ENCODE results near the gene SMKR1.
"Not testable (repeated sequence)": the region's sequence is repeated elsewhere in the genome, so short reads cannot be mapped to it uniquely, and the experiment has no call there.

SMKR1 gene

DNA sequence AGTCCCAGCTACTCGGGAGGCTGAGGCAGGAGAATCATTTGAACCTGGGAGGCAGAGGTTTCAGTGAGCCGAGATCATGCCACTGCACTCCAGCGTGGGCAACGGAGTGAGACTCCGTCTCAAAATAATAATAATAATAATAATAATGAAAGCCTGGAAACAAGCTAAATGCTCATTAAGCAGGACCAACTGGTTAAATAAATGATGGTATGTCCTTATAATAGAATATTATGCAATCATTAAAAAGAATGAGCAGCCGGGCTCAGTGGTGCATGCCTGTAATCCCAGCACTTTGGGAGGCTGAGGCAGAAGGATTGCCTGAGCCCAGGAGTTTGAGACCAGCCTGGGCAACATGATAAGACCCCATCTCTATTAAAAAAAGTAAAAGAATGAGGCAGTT lies 21.0 kb upstream of the SMKR1 start:
- not testable (repeated sequence) for H3K4me3 ChIP-seq (ENCODE audit: low read depth, low read length); H3K4me1 ChIP-seq (ENCODE audit: control insufficient read depth, insufficient read depth, low read length); H3K27ac ChIP-seq (ENCODE audit: low read depth, low read length); H3K9ac ChIP-seq (ENCODE audit: low read depth, low read length); H3K9me3 ChIP-seq (ENCODE audit: control insufficient read depth, insufficient read depth, low read length); H3K27me3 ChIP-seq (ENCODE audit: control insufficient read depth, insufficient read depth, low read length)
- peaks cover 13% of the 10 kb centered on the region; the same call in 1 of the 2 replicates for H3K36me3 ChIP-seq (ENCODE audit: control insufficient read depth, insufficient read depth, low read length)

DNA sequence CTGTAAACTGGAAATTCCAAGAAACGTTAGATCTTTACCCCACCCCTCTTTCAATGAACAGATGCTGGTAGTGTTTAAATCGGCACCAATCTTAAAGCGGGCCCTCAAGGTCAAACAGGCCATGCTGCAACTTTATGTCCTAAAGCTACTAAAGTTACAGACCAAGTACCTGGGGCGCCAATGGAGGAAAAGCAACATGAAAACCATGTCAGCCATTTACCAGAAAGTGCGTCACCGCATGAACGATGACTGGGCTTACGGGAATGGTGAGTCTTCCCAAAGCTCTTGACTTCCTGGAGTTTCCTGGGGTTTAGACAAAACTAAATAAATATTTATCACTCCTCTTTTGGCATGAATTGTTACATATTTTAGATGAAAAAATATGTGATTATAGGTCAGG lies 19.6 kb upstream of the SMKR1 start:
- no peaks in the 10 kb centered on the region for H3K9me3 ChIP-seq (ENCODE audit: control insufficient read depth, insufficient read depth, low read length)
- H3K9ac ChIP-seq (ENCODE audit: low read depth, low read length) = no peak overlapping the region
- peaks cover 15% of the 10 kb centered on the region; the same call in 1 of the 2 replicates for H3K36me3 ChIP-seq (ENCODE audit: control insufficient read depth, insufficient read depth, low read length)
- H3K4me1 ChIP-seq (ENCODE audit: control insufficient read depth, insufficient read depth, low read length) = no peaks in the 10 kb centered on the region
- H3K27ac ChIP-seq (ENCODE audit: low read depth, low read length) = no peak overlapping the region
- no peaks in the 10 kb centered on the region for H3K27me3 ChIP-seq (ENCODE audit: control insufficient read depth, insufficient read depth, low read length)
- H3K4me3 ChIP-seq (ENCODE audit: low read depth, low read length) = no peak overlapping the region

DNA sequence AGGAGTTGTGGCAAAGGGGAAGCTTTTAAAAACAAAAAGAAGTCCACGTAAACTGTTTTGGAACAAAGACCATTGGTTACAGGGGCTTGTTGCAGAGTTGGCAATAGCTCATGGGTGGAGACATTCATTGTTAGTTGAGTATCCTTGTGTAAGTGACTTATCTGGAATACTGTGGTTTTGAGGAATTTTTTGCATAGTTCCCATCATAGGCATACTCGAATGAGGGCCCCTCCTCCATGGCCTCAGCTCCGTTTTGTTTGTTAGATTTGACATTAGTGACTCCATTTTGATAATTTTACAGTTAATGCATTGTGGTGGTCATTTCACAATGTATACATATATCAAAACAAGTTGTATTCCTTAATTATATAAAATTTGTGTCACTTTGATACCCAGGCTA lies 12.8 kb upstream of the SMKR1 start:
- Histone ChIP-seq H3K9ac (ENCODE audit: low read depth, low read length) (no peak overlapping the region), H3K4me3 (ENCODE audit: low read depth, low read length) (no peak overlapping the region), H3K9me3 (ENCODE audit: control insufficient read depth, insufficient read depth, low read length) (no peaks in the 10 kb centered on the region), H3K27me3 (ENCODE audit: control insufficient read depth, insufficient read depth, low read length) (no peaks in the 10 kb centered on the region), H3K27ac (ENCODE audit: low read depth, low read length) (no peak overlapping the region), H3K36me3 (ENCODE audit: control insufficient read depth, insufficient read depth, low read length) (peaks cover 14% of the 10 kb centered on the region; the same call in 1 of the 2 replicates), H3K4me1 (ENCODE audit: control insufficient read depth, insufficient read depth, low read length) (no peaks in the 10 kb centered on the region)

DNA sequence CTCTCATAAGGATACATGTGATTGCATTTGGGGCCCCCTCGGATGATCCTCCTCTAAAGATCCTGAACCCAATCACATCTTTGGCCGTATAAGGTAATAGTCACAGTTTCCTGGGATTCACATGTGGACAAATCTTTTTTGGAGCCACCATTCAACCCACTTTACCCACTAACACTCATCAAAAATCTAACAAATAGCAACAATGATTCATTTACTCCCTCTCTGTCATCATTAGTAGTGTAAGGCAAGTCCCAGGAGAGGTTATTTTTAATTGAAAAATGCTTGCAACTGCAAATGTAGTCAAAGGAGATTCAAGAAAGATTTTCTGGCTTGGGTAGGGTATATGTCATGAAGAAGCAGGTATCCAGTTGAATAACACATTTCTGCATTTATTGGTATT lies 9.9 kb upstream of the SMKR1 start:
- H3K9ac ChIP-seq (ENCODE audit: low read depth, low read length) = no peak overlapping the region
- H3K36me3 ChIP-seq (ENCODE audit: control insufficient read depth, insufficient read depth, low read length) = 0 out of 2 replicates have a peak, but pooled peaks cover 3% of the 10 kb centered on the region
- no peaks in the 10 kb centered on the region for H3K27me3 ChIP-seq (ENCODE audit: control insufficient read depth, insufficient read depth, low read length)
- no peaks in the 10 kb centered on the region for H3K9me3 ChIP-seq (ENCODE audit: control insufficient read depth, insufficient read depth, low read length)
- no peak overlapping the region for H3K27ac ChIP-seq (ENCODE audit: low read depth, low read length)
- H3K4me1 ChIP-seq (ENCODE audit: control insufficient read depth, insufficient read depth, low read length) = no peaks in the 10 kb centered on the region
- H3K4me3 ChIP-seq (ENCODE audit: low read depth, low read length) = no peak overlapping the region

DNA sequence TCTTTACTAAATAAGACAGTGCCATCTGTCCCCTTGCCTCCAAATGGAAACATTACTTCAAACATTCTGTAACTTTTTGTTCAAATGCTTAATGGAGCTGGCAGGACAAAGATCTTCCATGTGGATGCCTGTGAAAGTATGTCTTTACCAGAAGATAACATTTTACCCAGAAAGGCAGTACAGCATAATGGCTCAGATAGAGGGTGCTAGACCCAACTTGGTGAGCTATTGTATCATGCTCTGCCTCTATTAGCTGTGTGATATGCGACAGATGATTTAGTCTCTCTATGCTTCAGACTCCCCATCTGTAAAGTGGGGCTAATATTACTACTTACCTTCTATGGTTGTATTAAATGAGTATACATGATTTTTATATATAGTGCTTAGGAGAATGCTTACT lies 8.8 kb upstream of the SMKR1 start:
- no peaks in the 10 kb centered on the region for H3K9me3 ChIP-seq (ENCODE audit: control insufficient read depth, insufficient read depth, low read length)
- no peak overlapping the region for H3K9ac ChIP-seq (ENCODE audit: low read depth, low read length)
- no peak overlapping the region for H3K4me3 ChIP-seq (ENCODE audit: low read depth, low read length)
- H3K36me3 ChIP-seq (ENCODE audit: control insufficient read depth, insufficient read depth, low read length) = no peaks in the 10 kb centered on the region
- H3K27me3 ChIP-seq (ENCODE audit: control insufficient read depth, insufficient read depth, low read length) = no peaks in the 10 kb centered on the region
- H3K4me1 ChIP-seq (ENCODE audit: control insufficient read depth, insufficient read depth, low read length) = no peaks in the 10 kb centered on the region
- H3K27ac ChIP-seq (ENCODE audit: low read depth, low read length) = no peak overlapping the region

DNA sequence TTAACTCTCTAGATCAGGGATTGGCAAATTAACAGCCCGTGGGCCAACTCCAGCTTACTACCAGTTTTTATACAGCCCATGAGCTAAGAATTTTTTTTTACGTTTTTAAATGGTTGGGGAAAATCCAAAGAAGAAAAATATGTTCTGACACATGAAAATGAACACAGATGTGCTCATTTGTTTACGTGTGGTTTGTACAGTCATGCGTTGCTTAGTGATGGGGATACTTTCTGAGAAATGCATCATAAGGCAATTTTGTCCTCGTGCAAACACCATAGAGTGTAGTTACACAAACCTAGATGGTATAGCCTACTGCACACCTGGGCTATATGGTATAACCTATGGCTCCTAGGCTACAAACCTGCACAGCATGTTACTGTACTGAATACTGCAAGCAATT lies 8.3 kb upstream of the SMKR1 start:
- no peak overlapping the region for H3K27ac ChIP-seq (ENCODE audit: low read depth, low read length)
- no peaks in the 10 kb centered on the region for H3K36me3 ChIP-seq (ENCODE audit: control insufficient read depth, insufficient read depth, low read length)

DNA sequence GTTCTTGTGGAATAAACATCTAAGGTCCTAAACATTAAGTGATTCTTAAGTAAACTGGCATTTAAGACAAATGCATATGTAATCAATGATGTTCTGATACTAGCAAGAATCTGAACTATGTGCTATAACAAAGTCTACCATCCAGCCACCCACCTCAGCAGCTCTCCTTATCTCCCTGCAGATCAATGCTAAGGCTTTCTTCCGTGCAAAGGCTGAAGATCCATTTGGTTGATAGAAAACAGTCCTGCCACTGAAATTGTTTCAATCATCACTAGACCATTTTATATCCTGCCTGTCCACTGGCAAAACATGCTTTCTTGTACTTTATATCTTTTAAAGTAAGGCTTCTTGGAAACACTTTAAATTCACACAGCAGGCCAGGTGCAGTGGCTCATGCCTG lies 6.3 kb upstream of the SMKR1 start:
- H3K27me3 ChIP-seq (ENCODE audit: control insufficient read depth, insufficient read depth, low read length) = peaks cover 3% of the 10 kb centered on the region
- H3K4me3 ChIP-seq (ENCODE audit: low read depth, low read length) = no peak overlapping the region
- no peaks in the 10 kb centered on the region for H3K9me3 ChIP-seq (ENCODE audit: control insufficient read depth, insufficient read depth, low read length)
- H3K36me3 ChIP-seq (ENCODE audit: control insufficient read depth, insufficient read depth, low read length) = no peaks in the 10 kb centered on the region
- no peak overlapping the region for H3K27ac ChIP-seq (ENCODE audit: low read depth, low read length)
- no peaks in the 10 kb centered on the region for H3K4me1 ChIP-seq (ENCODE audit: control insufficient read depth, insufficient read depth, low read length)
- H3K9ac ChIP-seq (ENCODE audit: low read depth, low read length) = no peak overlapping the region

More for the DNA sequence above, 8.3 kb upstream of the SMKR1 start:
- Histone ChIP-seq H3K4me3 (ENCODE audit: low read depth, low read length) (no peak overlapping the region), H3K9me3 (ENCODE audit: control insufficient read depth, insufficient read depth, low read length) (no peaks in the 10 kb centered on the region), H3K9ac (ENCODE audit: low read depth, low read length) (no peak overlapping the region), H3K4me1 (ENCODE audit: control insufficient read depth, insufficient read depth, low read length) (no peaks in the 10 kb centered on the region), H3K27me3 (ENCODE audit: control insufficient read depth, insufficient read depth, low read length) (no peaks in the 10 kb centered on the region)

DNA sequence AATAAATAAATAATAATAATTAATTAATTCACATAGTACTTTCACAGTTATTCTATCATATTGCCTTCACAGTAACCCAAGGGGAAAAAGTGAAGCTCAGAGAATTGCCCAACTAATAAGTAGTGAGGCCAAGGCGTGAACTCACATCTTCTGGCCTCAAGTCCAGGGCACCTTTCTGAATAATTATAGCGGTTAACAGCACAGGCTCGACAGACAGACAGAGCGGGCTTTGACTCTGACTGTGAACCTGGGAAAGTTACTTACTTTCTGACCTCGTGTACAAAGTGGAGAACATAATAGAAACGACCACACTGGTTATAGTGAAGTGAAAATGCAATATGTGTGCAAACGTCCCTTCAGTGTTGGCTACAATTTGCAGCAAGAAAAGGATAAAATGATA lies 5.7 kb upstream of the SMKR1 start:
- H3K27ac ChIP-seq (ENCODE audit: low read depth, low read length) = no peak overlapping the region
- no peak overlapping the region for H3K9ac ChIP-seq (ENCODE audit: low read depth, low read length)
- H3K4me1 ChIP-seq (ENCODE audit: control insufficient read depth, insufficient read depth, low read length) = no peaks in the 10 kb centered on the region
- H3K36me3 ChIP-seq (ENCODE audit: control insufficient read depth, insufficient read depth, low read length) = no peaks in the 10 kb centered on the region
- no peak overlapping the region for H3K4me3 ChIP-seq (ENCODE audit: low read depth, low read length)
- H3K27me3 ChIP-seq (ENCODE audit: control insufficient read depth, insufficient read depth, low read length) = peaks cover 10% of the 10 kb centered on the region
- no peaks in the 10 kb centered on the region for H3K9me3 ChIP-seq (ENCODE audit: control insufficient read depth, insufficient read depth, low read length)

DNA sequence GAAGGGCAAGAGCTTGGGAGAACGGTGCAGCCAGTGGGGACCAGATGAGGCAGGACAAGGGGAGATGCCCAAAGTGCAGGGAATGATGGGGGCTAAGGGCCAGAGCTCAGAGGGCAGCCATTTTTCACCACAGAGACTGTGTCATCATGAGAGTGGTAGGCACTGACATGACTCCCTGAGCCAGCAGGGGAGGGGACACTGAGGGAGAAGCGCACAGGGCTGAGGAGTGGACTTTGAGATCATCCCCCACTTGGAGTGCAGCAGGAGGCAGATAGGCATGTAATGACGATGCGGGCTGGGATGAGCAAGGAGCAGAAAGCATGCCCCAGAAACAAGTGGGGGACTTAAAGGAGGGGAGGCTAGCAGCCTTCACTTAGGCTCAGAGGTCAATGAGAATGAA lies 5.2 kb upstream of the SMKR1 start:
- Histone ChIP-seq H3K27me3 (ENCODE audit: control insufficient read depth, insufficient read depth, low read length) (peaks cover 13% of the 10 kb centered on the region), H3K9me3 (ENCODE audit: control insufficient read depth, insufficient read depth, low read length) (no peaks in the 10 kb centered on the region), H3K27ac (ENCODE audit: low read depth, low read length) (no peak overlapping the region), H3K9ac (ENCODE audit: low read depth, low read length) (no peak overlapping the region), H3K4me3 (ENCODE audit: low read depth, low read length) (no peak overlapping the region), H3K4me1 (ENCODE audit: control insufficient read depth, insufficient read depth, low read length) (no peaks in the 10 kb centered on the region), H3K36me3 (ENCODE audit: control insufficient read depth, insufficient read depth, low read length) (no peaks in the 10 kb centered on the region)

DNA sequence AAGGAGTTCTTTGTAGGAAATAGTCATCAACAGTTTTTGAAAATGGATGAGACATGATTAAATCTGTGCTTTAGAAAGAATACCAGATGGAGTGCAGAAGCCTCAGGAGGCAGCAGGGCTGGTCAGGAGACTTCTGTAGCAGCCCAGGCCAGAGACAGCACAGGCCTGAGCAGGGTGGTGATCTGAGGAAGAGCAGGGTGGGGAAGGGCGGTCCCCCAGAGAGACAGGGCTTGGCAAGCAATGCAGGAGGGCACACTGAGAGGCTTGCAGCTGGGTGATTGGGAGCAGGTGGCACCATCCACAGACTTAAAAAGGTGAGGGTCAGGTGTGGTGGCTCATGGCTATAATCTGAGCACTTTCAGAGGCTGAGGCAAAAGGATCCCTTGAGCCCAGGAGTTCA lies 4.3 kb upstream of the SMKR1 start:
- H3K9me3 ChIP-seq (ENCODE audit: control insufficient read depth, insufficient read depth, low read length) = no peaks in the 10 kb centered on the region
- H3K27me3 ChIP-seq (ENCODE audit: control insufficient read depth, insufficient read depth, low read length) = peaks cover 22% of the 10 kb centered on the region
- no peak overlapping the region for H3K4me3 ChIP-seq (ENCODE audit: low read depth, low read length)
- no peaks in the 10 kb centered on the region for H3K36me3 ChIP-seq (ENCODE audit: control insufficient read depth, insufficient read depth, low read length)
- H3K9ac ChIP-seq (ENCODE audit: low read depth, low read length) = no peak overlapping the region
- H3K27ac ChIP-seq (ENCODE audit: low read depth, low read length) = no peak overlapping the region
- peaks cover 2% of the 10 kb centered on the region for H3K4me1 ChIP-seq (ENCODE audit: control insufficient read depth, insufficient read depth, low read length)

DNA sequence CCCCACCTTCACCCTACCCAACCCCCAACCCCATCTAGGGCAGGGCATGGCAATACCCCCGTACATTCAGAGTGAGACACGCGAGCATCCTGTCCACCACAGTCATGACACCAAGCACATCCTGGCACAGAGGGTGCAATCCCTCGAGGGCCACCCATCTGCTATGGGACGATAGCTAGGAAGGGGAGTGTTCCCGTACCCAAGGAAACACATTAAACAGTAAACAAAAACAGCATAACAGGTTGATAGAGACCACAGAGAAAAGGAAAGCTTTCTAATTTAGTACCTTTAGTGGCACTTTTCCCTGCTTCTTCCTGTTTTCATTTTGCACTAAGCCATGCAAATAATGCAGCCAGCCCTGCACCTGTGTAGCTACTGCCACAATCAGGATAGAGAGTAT lies 2.3 kb upstream of the SMKR1 start:
- no peaks in the 10 kb centered on the region for H3K36me3 ChIP-seq (ENCODE audit: control insufficient read depth, insufficient read depth, low read length)
- H3K9ac ChIP-seq (ENCODE audit: low read depth, low read length) = no peak overlapping the region
- H3K27ac ChIP-seq (ENCODE audit: low read depth, low read length) = no peak overlapping the region
- H3K27me3 ChIP-seq (ENCODE audit: control insufficient read depth, insufficient read depth, low read length) = peaks cover 36% of the 10 kb centered on the region
- no peaks in the 10 kb centered on the region for H3K9me3 ChIP-seq (ENCODE audit: control insufficient read depth, insufficient read depth, low read length)
- H3K4me1 ChIP-seq (ENCODE audit: control insufficient read depth, insufficient read depth, low read length) = peaks cover 4% of the 10 kb centered on the region
- H3K4me3 ChIP-seq (ENCODE audit: low read depth, low read length) = no peak overlapping the region

All from HUES48 (cell line).